Mammary epithelial cell (primary cell): Measurements from ENCODE around the gene LAMC3.

Experiments
- EZH2 ChIP-seq: IDR thresholded peaks from 2 replicates; pipeline ENCODE4 v1.6.1; 2012; ENCODE audit warnings: low read length, inconsistent platforms, borderline replicate concordance
- TF ChIP-seq, protein P1 (sequence below), 2 donors: IDR thresholded peaks in 1 of 2; conservative IDR thresholded peaks in 1 of 2; 2 replicates each; pipeline ENCODE4 v1.5.1; 2011 to 2012; ENCODE audit warnings: inconsistent platforms in 2 of 2, low read length in 2 of 2, mild to moderate bottlenecking in 2 of 2, control low read depth in 1 of 2, low read depth in 1 of 2; ENCODE audit not compliant: insufficient read depth in 1 of 2; ENCODE audit errors: extremely low read depth in 1 of 2

DNA sequence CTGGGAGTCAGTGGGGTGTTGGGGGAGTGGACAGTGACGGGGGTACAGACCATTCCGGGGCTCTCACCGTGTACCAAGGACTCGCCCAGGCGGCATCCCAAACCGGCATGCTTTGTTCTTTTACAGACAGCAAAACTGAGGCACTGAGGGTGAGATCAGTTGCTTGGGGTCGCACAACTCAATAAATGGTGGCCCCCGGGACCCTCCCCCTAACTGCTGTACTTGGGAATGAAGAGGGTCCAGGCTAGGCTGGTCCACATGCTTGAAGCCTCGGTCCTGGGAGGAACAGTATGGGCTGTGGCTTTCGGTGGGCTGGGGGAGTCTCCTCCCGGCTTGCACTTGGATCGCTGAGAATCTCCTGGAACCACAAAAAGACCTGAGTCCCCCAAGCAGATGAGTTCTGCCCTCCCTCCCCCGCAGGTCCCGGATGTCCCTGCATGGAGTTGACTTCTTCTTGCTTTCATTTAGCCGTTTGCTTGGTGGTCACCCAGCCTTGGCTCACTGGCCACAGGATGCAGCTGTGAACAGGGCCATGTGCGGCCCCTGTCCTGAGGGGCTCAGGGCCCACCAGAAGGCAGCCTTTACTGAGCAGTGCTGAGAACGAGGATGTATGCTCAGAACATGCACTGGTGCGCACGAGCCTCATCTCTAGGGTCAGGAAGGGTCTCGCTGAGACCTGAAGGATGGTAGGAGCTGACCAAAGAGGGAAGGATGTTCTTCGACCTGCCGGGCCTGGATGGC is 4.2 kb downstream of the LAMC3 start:
- TF ChIP-seq, protein P1, sequence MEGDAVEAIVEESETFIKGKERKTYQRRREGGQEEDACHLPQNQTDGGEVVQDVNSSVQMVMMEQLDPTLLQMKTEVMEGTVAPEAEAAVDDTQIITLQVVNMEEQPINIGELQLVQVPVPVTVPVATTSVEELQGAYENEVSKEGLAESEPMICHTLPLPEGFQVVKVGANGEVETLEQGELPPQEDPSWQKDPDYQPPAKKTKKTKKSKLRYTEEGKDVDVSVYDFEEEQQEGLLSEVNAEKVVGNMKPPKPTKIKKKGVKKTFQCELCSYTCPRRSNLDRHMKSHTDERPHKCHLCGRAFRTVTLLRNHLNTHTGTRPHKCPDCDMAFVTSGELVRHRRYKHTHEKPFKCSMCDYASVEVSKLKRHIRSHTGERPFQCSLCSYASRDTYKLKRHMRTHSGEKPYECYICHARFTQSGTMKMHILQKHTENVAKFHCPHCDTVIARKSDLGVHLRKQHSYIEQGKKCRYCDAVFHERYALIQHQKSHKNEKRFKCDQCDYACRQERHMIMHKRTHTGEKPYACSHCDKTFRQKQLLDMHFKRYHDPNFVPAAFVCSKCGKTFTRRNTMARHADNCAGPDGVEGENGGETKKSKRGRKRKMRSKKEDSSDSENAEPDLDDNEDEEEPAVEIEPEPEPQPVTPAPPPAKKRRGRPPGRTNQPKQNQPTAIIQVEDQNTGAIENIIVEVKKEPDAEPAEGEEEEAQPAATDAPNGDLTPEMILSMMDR (conservative IDR thresholded peaks at IDR 0.05 in 1 of 2, IDR thresholded peaks at IDR 0.05 in 1 of 2; ENCODE audit: extremely low read depth in 1 of 2, insufficient read depth in 1 of 2, low read depth in 1 of 2, low read length in 2 of 2): no peak
- no peak for TF ChIP-seq EZH2
